ENCODE data around the gene MAP3K5.

The MAP3K5 gene

GRCh38 chr6:136563386-136564152 is 228.7 kb downstream of the MAP3K5 start:
- DNase-seq = no peak

GRCh38 chr6:136562211-136562610 is 230.1 kb downstream of the MAP3K5 start:
- no peak for DNase-seq

GRCh38 chr6:136553166-136553787 is 239.0 kb downstream of the MAP3K5 start:
- no peak for DNase-seq

- DNase-seq = no peak
Measured at GRCh38 chr6:136552054-136552453, 240.2 kb downstream of the MAP3K5 start.

- DNase-seq = no peak
Measured at GRCh38 chr6:136551103-136551502, 241.2 kb downstream of the MAP3K5 start.

GRCh38 chr6:136550330-136551071 is 241.8 kb downstream of the MAP3K5 start, which contains the start of gene MAP7:
Gene MAP7, minus strand, starts transcription at chr6:136550422. Its CDS starts 14 bp downstream, at chr6:136550408.
- peak; percentile 74 for DNase-seq

- no peak for DNase-seq
Measured at GRCh38 chr6:136550045-136550329, 242.3 kb downstream of the MAP3K5 start.

- DNase-seq = no peak
Measured at GRCh38 chr6:136549300-136550044, 242.8 kb downstream of the MAP3K5 start.

- DNase-seq = no peak
Measured at GRCh38 chr6:136548582-136549299, 243.5 kb downstream of the MAP3K5 start.

GRCh38 chr6:136547871-136548270 is 244.4 kb downstream of the MAP3K5 start:
- no peak for DNase-seq

GRCh38 chr6:136547336-136547735 is 244.9 kb downstream of the MAP3K5 start:
- no peak for DNase-seq

- DNase-seq = no peak
Measured at GRCh38 chr6:136546331-136546730, 245.9 kb downstream of the MAP3K5 start.

- DNase-seq = no peak
Measured at GRCh38 chr6:136544326-136544725, 248.0 kb downstream of the MAP3K5 start.

- DNase-seq = no peak
Measured at GRCh38 chr6:136541395-136541794, 250.9 kb downstream of the MAP3K5 start.

GRCh38 chr6:136539967-136540652 is 252.2 kb downstream of the MAP3K5 start:
- DNase-seq = no peak

- no peak for DNase-seq
Measured at GRCh38 chr6:136538836-136539235, 253.4 kb downstream of the MAP3K5 start.

- DNase-seq = no peak
Measured at GRCh38 chr6:136535880-136536650, 256.2 kb downstream of the MAP3K5 start.

GRCh38 chr6:136535017-136535765 is 257.1 kb downstream of the MAP3K5 start:
- no peak for DNase-seq

GRCh38 chr6:136534268-136534667 is 258.0 kb downstream of the MAP3K5 start:
- no peak for DNase-seq

GRCh38 chr6:136533487-136533886 is 258.8 kb downstream of the MAP3K5 start:
- DNase-seq = no peak

Measured in activated CD4-positive, alpha-beta T cell treated with anti-CD3 and anti-CD28 coated beads for 48 hours (primary cell).